H1 (cell line): ENCODE data around the gene SYT2. TPM values are rescaled to one million over a fixed set of nuclear protein-coding genes. Genes with fewer than 3 reads are reported as not detected.

Experiments used
- CTCF ChIA-PET: fragments of 300-600 bp; sonication (Branson Sonifier 250); formaldehyde crosslinking; loops from one replicate; lab custom pipeline; 2021; ENCODE audit not compliant: partially characterized antibody; lab: Charles Lee
- POLR2A ChIA-PET: fragments of 300-600 bp; sonication (Branson Sonifier 250); formaldehyde crosslinking; loops from one replicate; lab custom pipeline; 2021; ENCODE audit warnings: inconsistent platforms; ENCODE audit not compliant: partially characterized antibody; lab: Charles Lee
- DNase-seq, 2 experiments: peaks; one replicate each; pipeline versions ENCODE4 v3.0.0 to v3.0.0-alpha.2; 2010 to 2022; ENCODE audit warnings: low spot score in 2 of 2, low read depth in 1 of 2, mixed read lengths in 1 of 2
- FAIRE-seq: peaks from 2 replicates; lab custom pipeline; 2011; peaks lifted over from hg19 to GRCh38; lab: Jason Lieb, UNC
- H2AFZ ChIP-seq: 2 replicates; pipeline ENCODE4 v1.8.1; 2012; ENCODE audit warnings: low read length, inconsistent platforms
- H2AK5ac ChIP-seq: 2 replicates; pipeline ENCODE4 v1.6.1; 2013; ENCODE audit warnings: low read depth, low read length
- H2BK120ac ChIP-seq: replicated peaks from 2 replicates; pipeline ENCODE3; 2013; ENCODE audit warnings: low read depth, low read length, inconsistent platforms
- H2BK12ac ChIP-seq: 2 replicates; pipeline ENCODE4 v1.6.1; 2013; ENCODE audit warnings: low read depth, low read length
- H2BK15ac ChIP-seq: 2 replicates; pipeline ENCODE4 v1.6.1; 2013; ENCODE audit warnings: low read length
- H2BK20ac ChIP-seq: 2 replicates; pipeline ENCODE4 v1.6.1; 2013; ENCODE audit warnings: low read length
- H2BK5ac ChIP-seq: 2 replicates; pipeline ENCODE4 v1.6.1; 2013; ENCODE audit warnings: low read depth, low read length
- H3K14ac ChIP-seq: 2 replicates; pipeline ENCODE4 v1.6.1; 2013; ENCODE audit warnings: inconsistent platforms; ENCODE audit not compliant: insufficient read length
- H3K18ac ChIP-seq: 2 replicates; pipeline ENCODE4 v1.6.1; 2013; ENCODE audit warnings: low read length; ENCODE audit errors: extremely low read depth
- H3K23ac ChIP-seq: 2 replicates; pipeline ENCODE4 v1.6.1; 2013; ENCODE audit warnings: inconsistent platforms; ENCODE audit not compliant: insufficient read length
- H3K23me2 ChIP-seq: 2 replicates; pipeline ENCODE4 v1.6.1; 2013; ENCODE audit warnings: low read depth, low read length
- H3K27ac ChIP-seq: 2 replicates; pipeline ENCODE4 v1.6.1; 2011; ENCODE audit warnings: low read depth, low read length, inconsistent platforms
- H3K27me3 ChIP-seq, 4 experiments: replicated peaks in 1 of 4; 1 replicate in 1 of 4; 2 replicates in 3 of 4; pipeline versions ENCODE4 v1.6.1 to v1.8.1; 2011 to 2013; ENCODE audit warnings: low read length in 3 of 4, mild to moderate bottlenecking in 3 of 4, inconsistent platforms in 2 of 4, mixed read lengths in 2 of 4, moderate library complexity in 1 of 4; ENCODE audit not compliant: control insufficient read depth in 3 of 4, insufficient read depth in 3 of 4; ENCODE audit errors: extremely low read depth in 1 of 4
- H3K36me3 ChIP-seq, 4 experiments: 2 replicates each; pipeline versions ENCODE4 v1.6.1 to v1.8.1; 2011 to 2013; ENCODE audit warnings: mild to moderate bottlenecking in 4 of 4, low read length in 3 of 4, moderate library complexity in 2 of 4, control low read depth in 1 of 4, inconsistent platforms in 1 of 4; ENCODE audit not compliant: insufficient read depth in 4 of 4, control insufficient read depth in 2 of 4
- H3K4ac ChIP-seq: replicated peaks from 2 replicates; pipeline ENCODE3; 2013; ENCODE audit warnings: low read length, low read depth, mixed read lengths, inconsistent platforms; ENCODE audit not compliant: insufficient read length
- H3K4me1 ChIP-seq, 4 experiments: replicated peaks in 1 of 4; 1 replicate in 1 of 4; 2 replicates in 3 of 4; pipeline versions ENCODE4 v1.6.1 to v1.8.1; 2011 to 2013; ENCODE audit warnings: low read length in 3 of 4, inconsistent platforms in 2 of 4, mixed read lengths in 1 of 4; ENCODE audit not compliant: insufficient read depth in 4 of 4, control insufficient read depth in 3 of 4
- H3K4me2 ChIP-seq, 2 experiments: 2 replicates each; pipeline versions ENCODE4 v1.6.1 to v1.8.1; 2011 to 2013; ENCODE audit warnings: low read depth in 2 of 2, low read length in 2 of 2, control low read depth in 1 of 2, inconsistent platforms in 1 of 2, mild to moderate bottlenecking in 1 of 2; ENCODE audit not compliant: insufficient read depth in 1 of 2
- H3K4me3 ChIP-seq, 4 experiments: fragments of 200-600, 300-600 bp in 1 of 4; sonication (generic), shearing (Covaris generic), sonication (Bioruptor Twin) in 1 of 4; 2 replicates each; pipeline versions ENCODE4 v1.5.1 to v1.8.1; 2011 to 2016; ENCODE audit warnings: low read length in 4 of 4, low read depth in 3 of 4, control low read depth in 2 of 4, inconsistent platforms in 2 of 4, mild to moderate bottlenecking in 2 of 4, mixed read lengths in 1 of 4, moderate library complexity in 1 of 4; ENCODE audit not compliant: insufficient read depth in 2 of 4; ENCODE audit errors: extremely low read depth in 1 of 4
- H3K56ac ChIP-seq: replicated peaks from 2 replicates; pipeline ENCODE3; 2013; ENCODE audit warnings: low read depth, mild to moderate bottlenecking, mixed read lengths, low read length, inconsistent platforms; ENCODE audit not compliant: insufficient read length
- H3K79me1 ChIP-seq: 2 replicates; pipeline ENCODE4 v1.6.1; 2013; ENCODE audit warnings: low read depth, low read length, control low read depth
- H3K79me2 ChIP-seq, 2 experiments: 2 replicates each; pipeline versions ENCODE4 v1.6.1 to v1.8.1; 2012 to 2013; ENCODE audit warnings: low read length in 2 of 2, mild to moderate bottlenecking in 2 of 2, inconsistent platforms in 1 of 2; ENCODE audit not compliant: insufficient read depth in 2 of 2, control insufficient read depth in 1 of 2
- H3K9ac ChIP-seq, 4 experiments: replicated peaks in 1 of 4; 1 replicate in 1 of 4; 2 replicates in 3 of 4; pipeline versions ENCODE4 v1.6.1 to v1.8.1; 2011 to 2013; ENCODE audit warnings: low read depth in 3 of 4, low read length in 3 of 4, control low read depth in 2 of 4, mild to moderate bottlenecking in 2 of 4, moderate library complexity in 2 of 4, inconsistent platforms in 1 of 4; ENCODE audit errors: extremely low read depth in 1 of 4
- H3K9me3 ChIP-seq, 2 experiments: 2 replicates each; pipeline versions ENCODE4 v1.6.1 to v1.8.1; 2012 to 2013; ENCODE audit warnings: mild to moderate bottlenecking in 2 of 2, moderate library complexity in 2 of 2, control low read depth in 1 of 2, inconsistent platforms in 1 of 2, low read depth in 1 of 2, low read length in 1 of 2, mixed read lengths in 1 of 2; ENCODE audit not compliant: insufficient read depth in 2 of 2
- H4K20me1 ChIP-seq, 2 experiments: replicated peaks in 1 of 2; 2 replicates each; pipeline versions ENCODE3 to v1.8.1; 2011 to 2013; ENCODE audit warnings: inconsistent platforms in 2 of 2, low read length in 2 of 2, mild to moderate bottlenecking in 1 of 2; ENCODE audit not compliant: insufficient read depth in 2 of 2, control insufficient read depth in 1 of 2
- H4K5ac ChIP-seq: 2 replicates; pipeline ENCODE4 v1.6.1; 2013; ENCODE audit warnings: low read length, low read depth, mixed read lengths, inconsistent platforms; ENCODE audit not compliant: insufficient read length
- H4K8ac ChIP-seq: 2 replicates; pipeline ENCODE4 v1.8.0; 2013; ENCODE audit warnings: mild to moderate bottlenecking, moderate library complexity, low read length, inconsistent platforms; ENCODE audit not compliant: insufficient read depth; ENCODE audit errors: extremely low read depth
- H4K91ac ChIP-seq: replicated peaks from 2 replicates; pipeline ENCODE3; 2013; ENCODE audit warnings: low read length, mixed read lengths, inconsistent platforms; ENCODE audit not compliant: insufficient read length
- CBX5 ChIP-seq: fragments of 300-800, 300-1000 bp; sonication (generic); IDR thresholded peaks from 2 replicates; pipeline ENCODE4 v1.7.1; 2016; ENCODE audit warnings: antibody characterized with exemption, low read length, low read depth
- CTBP2 ChIP-seq: IDR thresholded peaks from 2 replicates; pipeline ENCODE4 v1.7.0; 2011; ENCODE audit warnings: borderline replicate concordance, mild to moderate bottlenecking, moderate library complexity, mixed read lengths, low read length; ENCODE audit not compliant: insufficient read depth, insufficient read length
- GABPA ChIP-seq: IDR thresholded peaks from 2 replicates; pipeline ENCODE4 v1.6.1; 2011; ENCODE audit warnings: mild to moderate bottlenecking, low read length, moderate library complexity, borderline replicate concordance; ENCODE audit not compliant: insufficient read depth
- KDM1A ChIP-seq: fragments of 200-600, 300-600 bp; sonication (generic); IDR thresholded peaks from 2 replicates; pipeline ENCODE4 v1.7.1; 2016; ENCODE audit warnings: mild to moderate bottlenecking, low read length, borderline replicate concordance
- KDM4A ChIP-seq: IDR thresholded peaks from one replicate; pipeline ENCODE4 v1.7.1; 2012; ENCODE audit warnings: low read depth, mild to moderate bottlenecking, moderate library complexity, low read length, inconsistent platforms; ENCODE audit not compliant: severe bottlenecking
- SP1 ChIP-seq: IDR thresholded peaks from 2 replicates; pipeline ENCODE4 v1.6.1; 2011; ENCODE audit warnings: low read depth, low read length
- TCF12 ChIP-seq: IDR thresholded peaks from 2 replicates; pipeline ENCODE4 v1.6.1; 2011; ENCODE audit warnings: low read depth, mild to moderate bottlenecking, low read length
- WGBS, 2 experiments: shearing (Covaris generic) in 1 of 2; methylation state at CpG; one replicate each; pipeline versions ENCODE4 v1.1.6 to v1.1.7; 2013 to 2015; ENCODE audit warnings: low lambda C conversion rate in 2 of 2, mixed read lengths in 2 of 2, inconsistent platforms in 1 of 2, low coverage in 1 of 2, missing lambda C conversion rate in 1 of 2; ENCODE audit not compliant: insufficient replicate concordance in 2 of 2, insufficient coverage in 1 of 2, insufficient read length in 1 of 2; ENCODE audit errors: extremely low coverage in 1 of 2, missing lambda C conversion rate in 1 of 2; 5-methylcytosine and 5-hydroxymethylcytosine counted together
- polyA plus RNA-seq, 7 experiments: library from polyadenylated mRNA; depleted of rRNA in 3 of 7; stranded (reverse) in 5 of 7; unstranded in 2 of 7; fragments of >200 nt in 5 of 7; fragments of 200-250 nt in 2 of 7; gene quantifications; 1 replicate in 5 of 7; 2 replicates in 1 of 7; 4 replicates in 1 of 7; pipeline versions ENCODE4 v1.2.1 to v1.2.3, GENCODE V29; 2011 to 2013; ENCODE audit warnings: missing spikeins in 2 of 7, mixed read lengths in 2 of 7
- total RNA-seq: library from RNA; stranded (reverse); fragmentation: NEBNext Ultra II Directional; extraction: Animal tissue kit (Norgen Biotek cat#: 25700); gene quantifications from 2 replicates; pipeline ENCODE4 v1.2.1, GENCODE V29; 2021

Gene SYT2
- total and polyA plus RNA-seq, 2 of the 8 experiments (the other 6 are each of a cell fraction or from before 2014, with no cell fraction given): 2.8 to 11.0 TPM

- no peak overlapping the region for H3K18ac ChIP-seq
- H3K79me2 ChIP-seq: no peaks in the 10 kb centered on the region
- H3K23me2 ChIP-seq: peaks cover 19% of the 10 kb centered on the region
- DNase-seq (no peak), FAIRE-seq (no peak)
- H3K79me1 ChIP-seq: no peaks in the 10 kb centered on the region
- no peak overlapping the region for H2BK5ac ChIP-seq
- CTCF ChIA-PET: interaction anchor here (1.1 to 11.9 kb wide), 5 partner anchors 10 to 20 kb away, joined by 3 to 122 read pairs (median 5); no protein-coding TSS in a partner anchor
- no peak overlapping the region for H2AFZ ChIP-seq
- no peak overlapping the region for H3K4ac ChIP-seq
- POLR2A ChIA-PET: no interaction called here
- H2BK20ac ChIP-seq: no peak overlapping the region
- TF ChIP-seq TCF12 (no peak), CTBP2 (no peak), KDM4A (no peak), SP1 (no peak), KDM1A (peak; percentile 90; the same call in 1 of the 2 replicates), CBX5 (no peak), GABPA (no peak)
- peaks cover 0 to 31% (median 30%) of the 10 kb centered on the region in 4 experiments; a peak in 5 of 7 replicates for H3K27me3 ChIP-seq
- no peak overlapping the region for H2BK120ac ChIP-seq
- peak overlapping the region; percentile 88 to 96 for H3K4me2 ChIP-seq
- no peak overlapping the region for H3K56ac ChIP-seq
- H3K23ac ChIP-seq: no peak overlapping the region
- no peaks in the 10 kb centered on the region for H3K36me3 ChIP-seq
- H3K9me3 ChIP-seq: no peaks in the 10 kb centered on the region
- H4K91ac ChIP-seq: no peak overlapping the region
- peaks cover 0 to 3% of the 10 kb centered on the region in 2 experiments for H4K20me1 ChIP-seq
- peak overlapping the region; percentile 57 for H4K8ac ChIP-seq
- H3K14ac ChIP-seq: no peak overlapping the region
- H2BK12ac ChIP-seq: no peak overlapping the region
- peaks cover 7 to 35% (median 20%) of the 10 kb centered on the region in 4 experiments for H3K4me1 ChIP-seq
- no peak overlapping the region for H2AK5ac ChIP-seq
- WGBS, 2 experiments: 18% methylated on average over 10 of the region's 20 CpGs; no CpG with 5 or more reads in 1 of the 2 experiments
- no peak overlapping the region for H2BK15ac ChIP-seq
- no peak overlapping the region for H4K5ac ChIP-seq
- H3K27ac ChIP-seq: no peak overlapping the region
- no peak overlapping the region for H3K9ac ChIP-seq
- peak overlapping the region; percentile 51 to 87 (median 70) for H3K4me3 ChIP-seq
These were observed 68.0 kb downstream of the SYT2 start for GRCh38 chr1:202642212-202642611.
